SJSA1 (cell line): Measurements from ENCODE around the gene PDIA4. TPM values are rescaled to one million over a fixed set of nuclear protein-coding genes. Genes with fewer than 3 reads are reported as not detected.

Experiments
- DNase-seq, 2 experiments: peaks; one replicate each; pipeline ENCODE4 v3.0.0-alpha.2; 2015 to 2020; ENCODE audit warnings: low spot score in 2 of 2, low read depth in 1 of 2
- H3K27ac ChIP-seq: fragments of 250-450 bp; sonication (Bioruptor Pico); 2 replicates; pipeline ENCODE4 v1.5.1; 2020; ENCODE audit warnings: mild to moderate bottlenecking, moderate library complexity
- H3K27me3 ChIP-seq: fragments of 250-450 bp; sonication (Bioruptor Pico); replicated peaks from 2 replicates; pipeline ENCODE4 v1.5.1; 2020; ENCODE audit warnings: mild to moderate bottlenecking, moderate library complexity
- H3K36me3 ChIP-seq: fragments of 250-450 bp; sonication (Bioruptor Pico); 2 replicates; pipeline ENCODE4 v1.5.1; 2020; ENCODE audit warnings: mild to moderate bottlenecking
- H3K4me1 ChIP-seq: fragments of 250-450 bp; sonication (Bioruptor Pico); replicated peaks from 2 replicates; pipeline ENCODE4 v1.6.1; 2021; ENCODE audit warnings: mild to moderate bottlenecking
- H3K4me3 ChIP-seq: fragments of 250-450 bp; sonication (Bioruptor Pico); 2 replicates; pipeline ENCODE4 v1.5.1; 2020; ENCODE audit warnings: mild to moderate bottlenecking
- H3K9me3 ChIP-seq: fragments of 250-450 bp; sonication (Bioruptor Pico); replicated peaks from 2 replicates; pipeline ENCODE4 v1.5.1; 2020; ENCODE audit warnings: mild to moderate bottlenecking
- total RNA-seq: library from RNA; depleted of rRNA; stranded (reverse); fragments of >200 nt; shearing (Covaris generic); gene quantifications from 2 replicates; pipeline ENCODE4 v1.2.3, GENCODE V29; 2014

Gene PDIA4
- total RNA-seq, 1 experiment from 2014 or later: 271 TPM

DNA sequence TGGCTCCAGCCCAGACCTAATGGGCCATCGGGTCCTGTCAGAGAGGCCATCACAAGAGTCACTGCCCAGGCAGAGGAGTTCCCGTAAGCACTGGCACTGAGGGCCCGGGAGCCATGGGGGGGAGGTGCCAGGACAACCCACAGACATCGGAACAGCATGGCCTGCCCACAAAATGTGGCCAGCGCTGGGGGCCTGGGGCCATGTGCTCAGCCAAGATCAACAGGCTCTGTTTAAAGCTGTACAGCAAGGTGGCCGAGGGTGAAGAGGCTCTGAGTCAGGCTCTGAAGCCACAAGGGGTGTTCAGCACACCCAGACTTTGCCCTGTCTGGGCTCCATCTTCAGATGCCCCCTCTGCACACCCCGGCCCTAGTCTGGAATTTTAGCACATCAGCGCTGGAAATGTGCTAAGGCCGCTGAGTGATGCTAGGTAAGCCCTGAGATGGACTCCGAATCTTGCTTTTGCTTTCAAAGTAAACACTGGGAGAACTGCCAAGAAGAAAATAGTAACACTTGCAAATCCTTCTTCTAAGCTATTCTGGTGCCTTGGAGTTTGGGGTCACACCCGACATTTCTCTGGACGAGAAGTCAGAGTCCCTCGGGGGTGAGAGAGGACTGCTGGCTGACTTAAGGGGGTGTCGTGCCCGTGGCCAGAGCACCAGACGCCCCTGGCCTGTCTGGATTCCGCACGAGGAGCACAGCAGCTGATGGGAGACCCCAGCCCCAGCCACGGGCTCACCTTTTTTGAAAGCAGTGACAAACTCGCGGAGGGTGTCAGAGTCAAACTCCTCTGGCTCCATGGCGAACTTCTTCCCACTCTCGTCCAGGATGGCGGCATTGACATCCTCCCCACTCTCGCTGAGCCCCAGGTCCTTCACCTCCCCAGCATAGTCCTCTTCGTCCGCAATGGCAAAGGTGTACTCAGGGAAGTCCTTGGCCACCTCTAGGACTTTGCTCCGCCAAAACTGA is 23.6 kb downstream of the PDIA4 start:
- H3K4me3 ChIP-seq: no peak overlapping the region
- H3K36me3 ChIP-seq: peaks cover 61% of the 10 kb centered on the region
- H3K27me3 ChIP-seq: no peaks in the 10 kb centered on the region
- H3K4me1 ChIP-seq: no peaks in the 10 kb centered on the region
- H3K9me3 ChIP-seq: no peaks in the 10 kb centered on the region; the same call in 1 of the 2 replicates
- H3K27ac ChIP-seq: no peak overlapping the region
- DNase-seq: no peak

DNA sequence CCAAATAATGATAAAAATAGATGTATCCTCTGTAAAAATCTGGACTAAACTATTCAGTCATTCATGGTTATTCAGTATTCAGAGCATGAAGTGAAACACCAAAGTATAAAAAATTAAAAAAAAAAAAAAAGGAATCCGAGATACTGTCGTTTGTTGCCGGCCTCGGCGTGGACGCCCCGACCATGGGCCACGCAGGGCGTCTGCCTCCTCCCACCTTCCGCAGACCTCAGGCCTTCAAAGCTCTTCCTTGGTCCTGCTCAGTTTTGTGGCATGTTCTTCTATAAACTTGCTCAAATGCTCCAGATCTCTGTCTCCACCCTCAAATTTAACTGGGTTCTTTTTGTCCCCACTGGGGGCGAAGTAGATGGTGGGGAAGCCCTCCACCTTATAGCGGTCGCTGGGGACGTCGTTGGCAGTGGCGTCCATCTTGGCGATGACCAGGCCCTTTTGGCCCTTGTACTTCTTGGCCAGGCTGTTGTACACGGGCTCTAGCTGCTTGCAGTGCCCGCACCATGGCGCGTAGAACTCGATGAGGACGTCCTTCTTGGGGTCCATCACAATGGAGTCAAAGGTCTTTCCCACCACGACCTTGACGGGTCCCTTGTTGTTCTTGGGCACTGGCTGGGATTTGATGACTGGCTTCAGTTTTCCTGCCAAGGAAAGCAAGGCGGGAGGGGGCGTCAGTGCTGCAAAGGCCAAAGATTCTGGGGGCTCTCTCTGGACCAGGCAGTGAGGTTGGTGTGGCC is 24.6 kb downstream of the PDIA4 start:
- no peak overlapping the region for H3K27ac ChIP-seq
- no peak overlapping the region for H3K4me3 ChIP-seq
- DNase-seq: no peak
- no peaks in the 10 kb centered on the region for H3K27me3 ChIP-seq
- H3K36me3 ChIP-seq: peaks cover 56% of the 10 kb centered on the region
- H3K4me1 ChIP-seq: no peaks in the 10 kb centered on the region
- H3K9me3 ChIP-seq: no peaks in the 10 kb centered on the region; the same call in 1 of the 2 replicates

DNA sequence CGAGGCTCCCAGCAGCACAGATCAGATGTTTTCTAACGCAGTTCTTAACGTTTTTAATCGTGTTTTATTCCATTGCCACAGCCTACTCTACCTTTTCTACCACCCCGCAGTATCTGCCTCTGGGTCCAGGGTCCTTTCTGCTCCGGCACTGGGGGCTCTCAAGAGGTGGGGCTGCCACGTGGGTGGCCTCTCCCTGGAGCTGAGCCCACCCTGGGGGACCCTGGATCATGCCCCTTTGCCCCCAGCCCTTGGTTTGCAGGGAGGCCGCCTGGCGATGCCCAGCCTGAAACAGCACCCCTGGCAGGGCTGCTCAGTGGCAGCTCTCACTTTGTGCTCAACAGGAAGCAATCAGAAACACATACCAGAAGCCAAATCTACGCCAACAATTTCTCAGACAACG is 25.3 kb downstream of the PDIA4 start:
- Histone ChIP-seq H3K4me3 (no peak overlapping the region), H3K36me3 (peaks cover 52% of the 10 kb centered on the region)

DNA sequence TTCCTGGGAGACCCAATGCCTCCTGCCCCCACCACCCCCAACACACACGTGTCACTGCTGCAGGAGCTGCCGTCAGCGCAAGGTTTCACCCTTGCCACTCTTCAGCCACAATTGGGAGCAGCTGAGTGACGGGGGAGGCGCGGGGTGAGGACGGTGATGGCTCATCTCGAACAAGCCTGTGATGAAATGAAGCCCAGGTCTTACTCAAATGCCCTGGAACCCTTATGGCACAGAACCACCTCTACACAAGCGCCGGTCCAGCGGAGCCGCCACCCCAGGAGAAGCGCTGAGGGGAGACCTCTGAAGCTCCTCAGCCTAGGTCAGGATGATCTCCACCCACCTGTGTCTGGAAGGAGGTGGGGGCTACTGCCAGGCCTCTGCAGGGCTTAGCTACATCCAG is 25.7 kb downstream of the PDIA4 start:
- Histone ChIP-seq H3K27me3 (no peaks in the 10 kb centered on the region), H3K4me3 (no peak overlapping the region), H3K9me3 (no peaks in the 10 kb centered on the region; the same call in 1 of the 2 replicates), H3K4me1 (no peaks in the 10 kb centered on the region), H3K27ac (no peak overlapping the region), H3K36me3 (peaks cover 48% of the 10 kb centered on the region)
- no peak for DNase-seq

More for the DNA sequence above, 25.3 kb downstream of the PDIA4 start:
- no peak overlapping the region for H3K27ac ChIP-seq
- no peaks in the 10 kb centered on the region for H3K4me1 ChIP-seq
- DNase-seq: no peak
- H3K9me3 ChIP-seq: no peaks in the 10 kb centered on the region; the same call in 1 of the 2 replicates
- H3K27me3 ChIP-seq: no peaks in the 10 kb centered on the region

DNA sequence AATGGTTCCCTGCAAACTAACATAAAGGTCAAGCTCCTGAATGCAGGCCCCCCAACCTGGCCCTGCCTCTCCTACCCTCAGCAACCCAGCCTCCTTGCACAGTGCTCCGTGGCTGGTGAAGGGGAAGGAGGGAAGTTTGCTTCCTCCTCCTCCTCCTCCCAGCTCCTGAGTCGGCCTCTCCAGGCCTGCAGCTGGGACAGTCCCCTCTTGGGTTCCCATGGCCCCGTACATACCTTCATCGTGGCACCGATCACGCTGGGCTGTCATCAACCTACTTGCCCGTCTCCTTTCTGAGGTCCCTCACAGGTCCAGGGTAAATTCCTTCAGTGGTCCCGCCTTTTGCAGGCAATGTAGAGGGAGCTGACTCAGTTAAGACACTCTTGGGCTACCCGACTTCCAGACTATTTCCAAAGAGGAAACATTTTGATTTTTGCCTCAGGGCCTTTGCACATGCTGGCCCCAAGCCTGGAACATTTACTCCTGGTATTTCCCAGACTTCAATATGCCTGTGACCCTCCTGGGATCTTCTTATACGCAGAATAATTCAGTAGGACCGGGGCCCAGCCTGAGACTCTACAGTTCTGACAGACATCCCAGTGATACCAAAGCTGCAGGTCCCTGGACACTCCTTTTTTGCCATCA is 26.8 kb downstream of the PDIA4 start:
- Histone ChIP-seq H3K4me1 (no peaks in the 10 kb centered on the region), H3K36me3 (peaks cover 37% of the 10 kb centered on the region), H3K9me3 (no peaks in the 10 kb centered on the region; the same call in 1 of the 2 replicates), H3K27ac (no peak overlapping the region), H3K4me3 (no peak overlapping the region), H3K27me3 (no peaks in the 10 kb centered on the region)
- no peak for DNase-seq

DNA sequence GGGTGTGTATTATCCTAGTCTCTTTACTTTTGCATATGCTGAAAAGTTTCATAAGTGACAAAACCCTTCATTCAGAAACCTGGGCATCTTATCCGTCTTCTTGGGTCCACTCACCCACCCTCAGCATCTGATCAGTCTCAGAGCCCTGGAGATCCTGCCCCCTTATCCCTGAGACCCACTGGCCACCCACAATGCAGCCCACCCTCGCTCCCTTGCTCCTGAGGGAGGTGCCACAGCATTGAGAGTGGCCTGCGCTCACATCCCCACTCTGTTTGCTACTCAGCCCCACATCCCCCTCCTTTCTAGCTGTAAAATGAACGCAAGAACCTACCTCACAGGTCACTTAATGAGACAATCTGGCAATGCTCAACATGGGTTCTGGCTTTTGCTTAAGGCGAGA is 27.3 kb downstream of the PDIA4 start:
- H3K27me3 ChIP-seq: no peaks in the 10 kb centered on the region
- no peaks in the 10 kb centered on the region; the same call in 1 of the 2 replicates for H3K9me3 ChIP-seq
- peaks cover 31% of the 10 kb centered on the region for H3K36me3 ChIP-seq
- H3K4me1 ChIP-seq: no peaks in the 10 kb centered on the region
- no peak overlapping the region for H3K27ac ChIP-seq
- H3K4me3 ChIP-seq: no peak overlapping the region
- no peak for DNase-seq

DNA sequence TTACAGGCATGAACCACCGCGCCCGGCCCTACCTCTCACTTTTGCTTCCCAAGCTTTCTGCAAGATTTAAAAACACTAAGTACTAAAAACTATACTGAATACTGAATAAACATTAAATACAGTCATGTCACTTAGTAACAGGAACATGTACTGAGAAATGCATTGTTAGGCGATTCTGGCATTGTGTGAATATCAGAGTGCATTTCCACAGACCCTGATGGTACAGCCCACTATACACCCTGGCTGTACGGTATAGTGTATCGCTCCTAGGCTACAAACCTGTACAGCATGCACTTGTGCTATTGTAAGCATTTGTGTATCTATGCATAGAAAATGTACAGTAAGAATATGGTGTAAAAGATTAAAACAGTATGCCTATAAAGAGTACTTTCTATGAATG is 29.1 kb downstream of the PDIA4 start:
- no peaks in the 10 kb centered on the region for H3K27me3 ChIP-seq
- H3K36me3 ChIP-seq: peaks cover 13% of the 10 kb centered on the region
- H3K4me1 ChIP-seq: no peaks in the 10 kb centered on the region
- no peaks in the 10 kb centered on the region; the same call in 1 of the 2 replicates for H3K9me3 ChIP-seq
- no peak for DNase-seq
- H3K4me3 ChIP-seq: no peak overlapping the region
- no peak overlapping the region for H3K27ac ChIP-seq

DNA sequence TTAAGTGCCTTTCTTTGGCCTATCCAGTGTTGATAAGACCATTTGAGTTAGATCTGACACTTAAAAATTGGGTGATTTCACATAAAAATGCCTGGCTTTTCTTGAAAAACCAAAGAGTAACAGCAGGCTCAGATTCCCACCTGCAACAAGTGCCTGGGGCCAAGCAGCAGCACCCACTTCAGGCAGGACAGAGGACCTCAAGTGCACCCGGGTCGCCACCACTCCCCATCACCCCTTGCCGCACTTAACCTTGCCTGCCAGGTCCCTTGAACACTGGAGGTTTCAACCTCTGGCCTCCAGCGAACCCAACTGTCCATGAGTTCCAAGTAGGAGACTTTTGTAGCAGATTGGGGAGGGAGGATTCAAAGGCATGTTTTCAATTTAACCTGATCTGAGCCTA is 30.8 kb downstream of the PDIA4 start:
- H3K27me3 ChIP-seq: no peaks in the 10 kb centered on the region

DNA sequence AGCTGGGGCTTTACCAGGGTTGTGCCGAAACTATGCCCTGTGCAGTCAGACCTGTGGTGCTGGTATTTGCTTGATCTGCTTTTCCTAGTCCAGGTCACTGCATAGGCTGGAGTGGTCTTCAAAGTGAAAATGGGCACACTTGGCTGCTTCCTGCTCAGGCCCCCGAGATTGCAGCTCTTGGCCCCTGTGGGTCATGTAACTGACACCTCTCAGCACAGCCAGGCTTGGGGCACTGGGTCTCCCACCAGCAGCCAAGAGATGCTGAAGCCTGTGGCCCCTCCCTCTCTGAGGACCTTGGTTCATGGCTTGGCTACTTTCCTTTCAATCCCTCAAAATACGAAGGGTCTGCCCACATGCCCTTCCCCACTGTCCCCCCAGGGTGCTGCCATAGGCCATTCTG is 33.7 kb downstream of the PDIA4 start:
- Histone ChIP-seq H3K9me3 (no peaks in the 10 kb centered on the region), H3K27me3 (no peaks in the 10 kb centered on the region), H3K27ac (no peak overlapping the region), H3K4me1 (no peaks in the 10 kb centered on the region), H3K36me3 (no peaks in the 10 kb centered on the region), H3K4me3 (no peak overlapping the region)
- no peak for DNase-seq

More for the DNA sequence above, 30.8 kb downstream of the PDIA4 start:
- Histone ChIP-seq H3K36me3 (no peaks in the 10 kb centered on the region), H3K9me3 (no peaks in the 10 kb centered on the region), H3K4me3 (no peak overlapping the region), H3K27ac (no peak overlapping the region), H3K4me1 (no peaks in the 10 kb centered on the region)
- no peak for DNase-seq

DNA sequence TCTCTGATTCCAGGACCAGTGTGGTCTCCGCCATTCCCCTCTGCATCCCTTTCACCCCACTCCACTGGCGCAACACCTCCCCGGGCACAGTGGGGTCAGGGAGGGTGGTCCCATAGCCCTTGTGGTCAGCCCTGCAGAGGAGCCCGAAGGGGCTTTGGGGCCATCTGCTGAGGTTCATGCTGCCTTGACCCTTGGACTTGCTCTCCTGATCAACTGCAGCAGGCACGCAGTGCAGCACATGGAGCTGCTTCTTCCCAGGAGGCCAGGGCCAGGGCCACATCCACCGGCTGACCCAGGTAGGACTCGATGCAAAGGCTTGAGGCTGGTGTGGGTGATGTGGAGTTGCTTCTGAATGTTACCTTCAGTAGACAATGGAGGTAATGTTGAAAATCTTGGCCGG is 35.1 kb downstream of the PDIA4 start:
- no peak for DNase-seq
- no peak overlapping the region for H3K4me3 ChIP-seq
- no peaks in the 10 kb centered on the region for H3K36me3 ChIP-seq
- H3K9me3 ChIP-seq: no peaks in the 10 kb centered on the region
- no peaks in the 10 kb centered on the region for H3K27me3 ChIP-seq
- no peak overlapping the region for H3K27ac ChIP-seq
- peaks cover 5% of the 10 kb centered on the region for H3K4me1 ChIP-seq

DNA sequence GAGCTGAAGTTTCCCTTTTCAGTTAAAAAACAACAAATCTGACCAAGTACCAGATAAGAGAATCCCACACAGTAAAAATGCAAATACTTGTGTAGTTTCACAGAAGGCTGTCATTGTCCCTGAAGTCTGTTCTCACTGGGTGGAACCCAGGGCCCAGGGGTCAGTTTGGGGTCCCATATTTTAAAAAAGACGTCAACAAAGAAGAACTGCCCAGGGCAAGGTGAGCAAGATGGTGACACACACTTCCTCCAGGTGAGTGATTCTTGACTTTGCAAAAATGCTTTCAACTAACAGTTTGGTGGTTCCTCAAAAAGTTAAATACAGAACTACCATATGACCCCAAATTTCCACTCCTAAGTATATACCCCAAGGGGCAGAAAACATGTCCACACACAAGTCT is 36.8 kb downstream of the PDIA4 start:
- no peak overlapping the region for H3K4me3 ChIP-seq
- no peaks in the 10 kb centered on the region for H3K27me3 ChIP-seq
- no peak for DNase-seq
- H3K9me3 ChIP-seq: no peaks in the 10 kb centered on the region
- no peak overlapping the region for H3K27ac ChIP-seq
- peaks cover 9% of the 10 kb centered on the region for H3K4me1 ChIP-seq
- H3K36me3 ChIP-seq: no peaks in the 10 kb centered on the region

DNA sequence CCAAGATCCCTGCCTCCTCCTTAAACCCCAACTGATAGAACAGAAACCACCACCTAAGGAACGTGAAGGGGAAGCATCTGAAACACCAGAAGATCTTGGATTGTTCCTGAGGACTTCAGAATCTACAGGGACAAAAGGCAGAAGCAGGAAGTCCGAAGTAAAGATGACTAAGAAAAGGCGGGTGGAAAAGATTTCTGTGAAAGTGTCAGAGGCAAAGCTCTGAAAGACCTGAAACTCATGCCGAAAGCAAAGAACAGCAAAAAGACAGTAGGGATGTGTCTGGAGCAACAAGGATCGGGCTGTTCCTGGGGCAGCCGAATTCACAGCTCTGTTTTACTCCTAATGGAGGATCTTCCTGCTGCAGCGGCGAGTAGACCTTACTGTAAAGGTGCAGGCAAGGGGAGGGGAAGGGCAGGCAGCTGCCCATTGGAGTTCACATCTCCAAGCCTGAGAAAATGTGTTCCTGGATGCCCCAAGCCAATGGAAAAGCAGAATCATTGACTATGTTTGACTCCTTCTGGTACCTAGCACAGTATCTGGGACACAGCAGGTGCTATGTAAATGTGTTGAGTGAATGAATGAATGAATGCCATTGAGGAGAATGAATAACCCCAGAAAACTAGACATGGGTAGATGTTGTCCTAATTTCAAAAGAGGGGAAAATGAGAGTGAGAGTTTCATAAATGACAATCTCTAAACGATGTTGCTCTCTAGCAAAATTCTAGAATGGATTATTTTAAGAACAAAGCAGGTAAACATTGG is 40.4 kb downstream of the PDIA4 start:
- no peaks in the 10 kb centered on the region for H3K36me3 ChIP-seq
- H3K4me1 ChIP-seq: peaks cover 15% of the 10 kb centered on the region
- no peaks in the 10 kb centered on the region for H3K27me3 ChIP-seq
- H3K4me3 ChIP-seq: peak overlapping the region; percentile 50
- no peak for DNase-seq
- H3K27ac ChIP-seq: peak overlapping the region; percentile 59; the same call in 1 of the 2 replicates
- no peaks in the 10 kb centered on the region for H3K9me3 ChIP-seq
